OCI-LY1 (cell line): ENCODE data around the gene NEXN.

Experiments used
- EZH2 ChIP-seq: fragments of 200-600 bp; sonication (generic), shearing (Covaris generic); IDR thresholded peaks from 2 replicates; pipeline ENCODE4 v1.8.0; 2017; ENCODE audit warnings: borderline replicate concordance, mixed run types, mild to moderate bottlenecking, antibody characterized with exemption, low read length, moderate library complexity, mixed read lengths
- TF ChIP-seq, protein P1 (sequence below): fragments of 200-600 bp; sonication (generic), shearing (Covaris generic); IDR thresholded peaks from 2 replicates; pipeline ENCODE4 v1.5.1; 2017; ENCODE audit warnings: mild to moderate bottlenecking, antibody characterized with exemption, low read length, moderate library complexity, mixed read lengths

DNA sequence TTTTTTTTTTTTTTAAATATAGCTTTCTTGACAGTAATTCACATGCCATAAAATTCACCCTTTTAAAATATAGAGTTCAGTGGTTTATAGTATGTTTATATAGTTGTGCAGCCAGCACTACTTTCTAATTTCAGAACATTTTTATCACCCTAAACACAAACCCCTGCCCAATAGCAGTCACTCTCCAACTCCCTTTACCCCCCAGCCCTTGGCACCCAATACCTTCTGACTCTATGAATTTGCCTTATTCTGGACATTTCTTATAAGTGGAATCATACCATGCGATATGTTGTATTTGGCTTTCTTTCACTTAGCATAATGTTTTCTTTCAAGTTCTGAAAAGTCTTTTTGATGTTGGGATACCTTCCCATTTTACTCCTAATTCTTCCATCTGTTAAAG lies 42.5 kb upstream of the NEXN start:
- TF ChIP-seq, protein P1, sequence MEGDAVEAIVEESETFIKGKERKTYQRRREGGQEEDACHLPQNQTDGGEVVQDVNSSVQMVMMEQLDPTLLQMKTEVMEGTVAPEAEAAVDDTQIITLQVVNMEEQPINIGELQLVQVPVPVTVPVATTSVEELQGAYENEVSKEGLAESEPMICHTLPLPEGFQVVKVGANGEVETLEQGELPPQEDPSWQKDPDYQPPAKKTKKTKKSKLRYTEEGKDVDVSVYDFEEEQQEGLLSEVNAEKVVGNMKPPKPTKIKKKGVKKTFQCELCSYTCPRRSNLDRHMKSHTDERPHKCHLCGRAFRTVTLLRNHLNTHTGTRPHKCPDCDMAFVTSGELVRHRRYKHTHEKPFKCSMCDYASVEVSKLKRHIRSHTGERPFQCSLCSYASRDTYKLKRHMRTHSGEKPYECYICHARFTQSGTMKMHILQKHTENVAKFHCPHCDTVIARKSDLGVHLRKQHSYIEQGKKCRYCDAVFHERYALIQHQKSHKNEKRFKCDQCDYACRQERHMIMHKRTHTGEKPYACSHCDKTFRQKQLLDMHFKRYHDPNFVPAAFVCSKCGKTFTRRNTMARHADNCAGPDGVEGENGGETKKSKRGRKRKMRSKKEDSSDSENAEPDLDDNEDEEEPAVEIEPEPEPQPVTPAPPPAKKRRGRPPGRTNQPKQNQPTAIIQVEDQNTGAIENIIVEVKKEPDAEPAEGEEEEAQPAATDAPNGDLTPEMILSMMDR: no peak
- TF ChIP-seq EZH2: no peak
